ENCODE data around the gene TRPV4. TPM values are rescaled to one million over a fixed set of nuclear protein-coding genes. Genes with fewer than 3 reads are reported as not detected.
A peak's percentile ranks its signal among the peaks of the same experiment; 100 is the strongest.

TRPV4 gene
- total RNA-seq, 1 donor from 2014 or later: 0.33 TPM

GRCh38 chr12:109736552-109737108 lies 96.6 kb downstream of the TRPV4 start:
- DNase-seq: peak; percentile 15
- intact Hi-C loops (cut with micrococcal nuclease): no loop called here
- Histone ChIP-seq H3K4me3 (no peak overlapping the region), H3K36me3 (no peaks in the 10 kb centered on the region), H3K4me1 (peaks cover 41% of the 10 kb centered on the region), H3K9me3 (replicated peaks) (no peaks in the 10 kb centered on the region), H3K27ac (replicated peaks) (no peak overlapping the region), H3K27me3 (ENCODE audit: low read depth) (no peaks in the 10 kb centered on the region)
- no peak for TF ChIP-seq CTCF (IDR thresholded peaks at IDR 0.05; ENCODE audit: borderline replicate concordance)

DNA sequence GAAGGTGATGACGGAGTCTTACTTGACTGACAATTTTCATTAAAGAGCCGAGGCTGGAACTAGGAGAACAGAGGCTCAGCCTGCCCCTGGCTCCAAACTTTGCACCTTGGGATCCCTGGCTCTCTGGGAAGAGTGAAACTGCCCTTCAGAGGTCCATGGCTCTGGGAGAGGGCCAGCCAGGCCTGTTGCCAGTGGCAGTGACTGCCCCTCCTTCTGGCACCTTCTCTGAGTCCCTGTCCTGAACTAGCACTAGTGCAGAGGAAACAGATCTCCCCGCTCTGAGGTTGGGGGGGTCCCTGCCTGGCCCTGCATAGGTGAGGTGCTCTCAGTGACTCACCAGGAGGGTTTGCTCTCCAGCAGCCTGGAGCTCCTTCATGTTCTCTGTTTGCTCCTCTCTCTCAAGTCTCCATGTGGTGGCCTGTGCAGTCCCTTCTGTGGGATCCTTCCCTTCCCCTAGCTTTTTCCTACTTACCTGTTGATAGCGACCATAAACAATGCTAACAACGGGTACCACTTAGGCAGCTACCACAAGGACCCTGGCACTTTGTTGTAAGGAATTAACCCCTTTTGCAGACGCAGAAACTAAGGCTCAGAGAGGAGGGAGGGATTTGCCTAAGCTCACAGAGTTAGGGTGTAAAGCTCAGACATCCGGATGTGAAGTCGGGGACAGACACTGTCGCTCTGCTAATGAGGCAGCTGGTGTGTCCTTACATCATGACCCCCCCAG lies 97.2 kb downstream of the TRPV4 start:
- no peak overlapping the region for H3K27ac ChIP-seq (replicated peaks)
- TF ChIP-seq CTCF (IDR thresholded peaks at IDR 0.05; ENCODE audit: borderline replicate concordance): no peak
- no peaks in the 10 kb centered on the region for H3K9me3 ChIP-seq (replicated peaks)
- peak; percentile 32 for DNase-seq
- peaks cover 41% of the 10 kb centered on the region for H3K4me1 ChIP-seq
- no peaks in the 10 kb centered on the region for H3K36me3 ChIP-seq
- H3K4me3 ChIP-seq: no peak overlapping the region
- intact Hi-C loops (cut with micrococcal nuclease): no loop called here
- no peaks in the 10 kb centered on the region for H3K27me3 ChIP-seq (ENCODE audit: low read depth)

DNA sequence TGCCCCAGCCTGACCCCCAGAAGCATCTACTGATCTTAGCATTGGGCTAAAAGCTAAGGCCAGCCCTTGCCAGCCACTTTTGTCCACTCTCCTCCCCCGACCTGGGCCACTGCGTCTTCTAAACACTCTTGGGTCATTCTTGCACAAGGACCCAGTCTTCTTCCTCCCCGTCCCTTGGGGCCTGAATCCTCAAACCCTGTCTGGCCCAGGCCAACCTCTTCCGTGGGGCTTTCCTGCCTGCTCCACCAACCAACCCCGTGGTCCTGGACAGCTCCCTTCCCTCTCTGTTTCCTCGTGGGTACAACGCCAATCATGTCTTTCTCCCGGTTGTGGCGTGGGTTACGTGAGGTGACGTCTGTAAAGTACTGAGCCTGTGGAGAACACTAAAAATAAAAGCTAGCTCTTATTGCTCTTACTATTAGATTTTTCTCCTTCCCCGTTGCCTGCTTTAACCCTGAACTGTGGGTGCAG lies 98.1 kb downstream of the TRPV4 start:
- no peak for TF ChIP-seq CTCF (IDR thresholded peaks at IDR 0.05; ENCODE audit: borderline replicate concordance)
- no peak overlapping the region for H3K27ac ChIP-seq (replicated peaks)
- no peaks in the 10 kb centered on the region for H3K36me3 ChIP-seq
- no peaks in the 10 kb centered on the region for H3K27me3 ChIP-seq (ENCODE audit: low read depth)
- no peak overlapping the region for H3K4me3 ChIP-seq
- peak; percentile 2 for DNase-seq
- no peaks in the 10 kb centered on the region for H3K9me3 ChIP-seq (replicated peaks)
- intact Hi-C loops (cut with micrococcal nuclease): no loop called here
- H3K4me1 ChIP-seq: peaks cover 35% of the 10 kb centered on the region

GRCh38 chr12:109734219-109735000 lies 98.8 kb downstream of the TRPV4 start:
- intact Hi-C loops (cut with micrococcal nuclease): no loop called here
- peak; percentile 10 for DNase-seq
- no peaks in the 10 kb centered on the region for H3K36me3 ChIP-seq
- H3K9me3 ChIP-seq (replicated peaks): no peaks in the 10 kb centered on the region
- no peak overlapping the region for H3K4me3 ChIP-seq
- peaks cover 28% of the 10 kb centered on the region for H3K4me1 ChIP-seq
- H3K27ac ChIP-seq (replicated peaks): no peak overlapping the region
- no peak for TF ChIP-seq CTCF (IDR thresholded peaks at IDR 0.05; ENCODE audit: borderline replicate concordance)
- H3K27me3 ChIP-seq (ENCODE audit: low read depth): no peaks in the 10 kb centered on the region

Small RNA genes within 50 kb of the gene (microRNA-seq; reads per million reads assigned to microRNA genes)
- not detected for gene MIR4497

Other genes with a start within 250 kb of the TRPV4 start
- 20.0 TPM for gene FAM222A, start 119.6 kb downstream of the TRPV4 start, total RNA-seq
- gene GLTP, start 47.1 kb upstream of the TRPV4 start, total RNA-seq: 20.0 TPM
- gene TCHP, start 66.9 kb upstream of the TRPV4 start, total RNA-seq: 10.4 TPM
- gene GIT2, start 163.0 kb upstream of the TRPV4 start, total RNA-seq: 50.5 TPM
- 20.0 TPM for gene ANKRD13A, start 166.0 kb upstream of the TRPV4 start, total RNA-seq
- 5.4 TPM for gene C12orf76, start 215.1 kb upstream of the TRPV4 start, total RNA-seq